ENCODE results near the gene DTX2.
"Not testable (repeated sequence)": the region's sequence is repeated elsewhere in the genome, so short reads cannot be mapped to it uniquely, and the experiment has no call there.

Gene DTX2

DNA sequence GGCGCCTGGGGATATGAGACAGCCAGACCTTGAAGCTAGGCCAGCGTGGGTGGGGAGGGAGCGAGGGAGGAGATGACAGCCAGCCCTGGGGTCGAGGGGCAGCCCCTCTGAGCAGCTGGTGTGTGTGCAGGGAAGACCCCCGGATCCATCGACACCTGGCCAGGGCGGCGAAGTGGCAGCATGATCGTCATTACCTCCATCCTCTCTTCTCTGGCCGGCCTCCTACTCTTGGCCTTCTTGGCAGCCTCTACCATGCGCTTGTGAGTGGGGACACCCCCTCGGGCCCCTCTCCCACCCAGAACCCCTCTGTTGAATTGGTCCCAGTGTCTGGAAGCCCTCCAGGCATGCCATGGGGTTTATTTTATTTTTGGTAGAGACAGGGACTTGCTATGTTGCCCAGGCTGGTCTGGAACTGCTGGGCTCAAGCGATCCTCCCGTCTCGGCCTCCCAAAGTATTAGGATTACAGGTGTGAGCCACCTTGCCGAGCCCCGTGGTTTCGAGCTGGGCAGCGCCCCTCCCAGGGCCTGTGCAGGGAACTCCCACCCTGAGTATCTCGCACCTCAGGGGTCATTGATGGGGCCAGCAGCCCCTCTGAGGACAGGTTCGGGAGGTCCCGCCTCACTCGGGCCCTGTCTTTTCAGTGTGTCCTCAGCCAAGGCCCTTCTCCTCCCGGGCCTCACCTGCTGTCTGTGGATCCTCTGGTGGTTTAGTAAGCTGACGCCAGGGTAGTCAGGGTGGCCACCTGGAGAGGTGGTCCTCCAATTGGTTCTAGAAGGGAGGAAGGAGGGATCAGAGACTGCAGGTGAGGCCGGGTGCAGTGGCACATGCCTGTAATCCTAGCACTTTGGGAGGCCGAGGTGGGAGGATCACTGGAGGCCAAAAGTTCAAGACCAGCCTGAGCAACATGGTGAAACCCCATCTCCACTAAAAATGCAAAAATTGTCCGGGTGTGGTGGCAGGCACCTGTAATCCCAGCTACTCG lies 52.6 kb downstream of the DTX2 start:
- DNase-seq = no peak

DNA sequence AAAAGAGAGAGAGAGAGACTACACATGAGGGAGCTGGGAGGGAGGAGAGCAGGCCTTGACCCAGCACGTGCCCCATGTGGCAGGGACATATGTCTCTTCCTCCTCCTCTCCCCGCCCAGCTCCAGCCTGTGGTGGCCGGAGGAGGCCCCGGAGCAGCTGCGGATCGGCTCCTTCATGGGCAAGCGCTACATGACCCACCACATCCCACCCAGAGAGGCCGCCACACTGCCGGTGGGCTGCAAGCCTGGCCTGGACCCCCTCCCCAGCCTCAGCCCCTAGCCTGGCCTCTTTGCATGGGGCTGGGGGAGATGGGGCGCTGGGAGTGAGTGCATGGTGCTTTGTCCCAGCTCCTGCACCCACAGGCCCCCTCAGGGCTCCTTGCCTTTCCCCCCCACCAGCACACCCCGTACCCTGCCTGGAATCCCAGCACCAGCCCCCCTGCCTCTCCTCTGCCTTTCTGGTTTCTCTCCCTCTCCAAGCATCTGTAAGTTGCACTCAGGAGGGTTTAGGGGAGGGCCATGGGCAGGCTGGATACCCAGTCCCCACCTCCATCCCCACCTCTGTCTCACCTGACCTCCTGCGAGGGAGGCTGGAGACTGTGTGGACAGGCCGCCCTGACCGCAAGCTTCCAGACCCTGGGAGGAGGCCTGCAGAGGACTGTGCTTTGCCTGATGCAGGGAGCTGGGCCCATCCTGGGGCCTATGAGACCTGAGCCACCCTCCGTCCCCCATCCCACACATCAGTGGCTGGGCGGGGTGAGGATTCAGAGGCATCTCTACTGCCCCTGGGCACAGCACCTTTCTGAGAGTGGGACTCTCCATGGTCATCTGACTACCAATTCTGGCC lies 53.6 kb downstream of the DTX2 start:
- no peak for DNase-seq

DNA sequence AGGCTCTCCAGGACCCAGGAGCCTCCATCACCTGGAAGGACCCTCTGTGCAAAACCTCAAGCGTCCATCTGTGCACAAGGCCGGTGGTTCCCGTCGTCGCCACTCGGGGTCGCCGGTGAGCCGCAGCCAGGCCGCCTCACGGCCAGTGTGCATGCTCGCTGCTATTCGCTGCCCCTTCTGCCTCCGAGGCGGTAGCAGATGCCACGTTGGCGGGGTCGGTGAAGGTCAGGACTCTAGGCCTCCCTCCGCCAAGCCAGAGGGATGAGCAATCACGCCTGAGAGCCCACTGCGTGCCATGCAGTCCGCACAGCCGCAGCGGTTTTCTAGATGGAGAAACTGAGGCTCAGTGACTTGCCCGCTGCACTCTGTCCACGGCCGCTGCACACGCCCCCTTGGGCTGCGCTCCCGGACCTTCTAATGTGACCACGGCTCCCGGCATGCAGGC lies 54.5 kb downstream of the DTX2 start:
- no peak for DNase-seq

DNA sequence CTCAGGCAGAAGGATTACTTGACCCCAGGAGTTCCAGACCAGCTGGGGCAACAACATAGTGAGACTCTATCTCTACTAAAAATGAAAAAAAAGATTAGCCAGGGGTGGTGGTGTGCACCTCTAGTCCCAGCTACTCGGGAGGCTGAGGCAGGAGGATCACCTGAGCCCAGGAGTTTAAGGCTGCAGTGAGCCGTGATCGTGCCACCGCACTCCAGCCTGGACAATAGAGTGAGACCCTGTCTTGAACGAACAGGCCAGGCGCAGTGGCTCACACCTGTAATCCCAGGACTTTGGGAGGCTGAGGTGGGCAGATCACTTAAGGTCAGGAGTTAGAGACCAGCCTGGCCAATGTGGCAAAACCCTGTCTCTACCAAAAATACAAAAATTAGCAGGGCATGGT lies 55.4 kb downstream of the DTX2 start:
- not testable (repeated sequence) for DNase-seq

DNA sequence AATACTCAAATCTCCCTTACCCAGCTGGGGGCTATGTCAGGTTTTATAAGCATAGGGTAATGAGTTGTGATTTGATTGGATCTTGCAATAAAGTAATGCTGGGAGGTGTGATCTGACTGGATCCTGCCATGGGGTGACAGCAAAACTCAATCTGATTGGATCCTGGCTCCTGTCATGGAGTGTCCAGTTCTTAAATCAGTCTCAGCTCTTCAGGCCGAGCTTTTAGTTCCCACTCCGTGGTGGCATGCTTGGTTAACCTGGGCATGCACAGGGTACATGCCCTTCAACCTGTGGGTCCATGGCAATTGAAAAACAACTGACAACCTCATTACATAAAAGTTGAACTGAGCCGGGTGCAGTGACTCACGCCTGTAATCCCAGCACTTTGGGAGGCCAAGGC lies 64.7 kb downstream of the DTX2 start:
- not testable (repeated sequence) for DNase-seq

DNA sequence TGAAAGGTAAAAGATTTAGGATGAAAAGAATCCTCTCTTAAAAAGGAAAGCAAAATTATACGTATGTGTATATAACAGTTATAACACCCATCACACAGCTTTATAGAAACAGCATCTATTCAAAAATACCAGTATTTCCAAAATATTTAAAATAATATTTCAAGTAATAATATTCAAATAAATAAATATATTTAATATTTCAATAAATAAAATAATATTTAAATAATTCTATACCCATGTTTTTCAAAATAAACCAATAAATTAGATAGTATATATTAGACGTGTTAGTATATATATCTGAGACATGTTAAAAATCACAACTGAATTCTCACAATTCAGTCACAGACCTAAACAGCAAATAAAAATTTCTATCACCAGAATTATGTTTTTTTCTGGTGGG lies 70.1 kb downstream of the DTX2 start:
- DNase-seq = not testable (repeated sequence)

DNA sequence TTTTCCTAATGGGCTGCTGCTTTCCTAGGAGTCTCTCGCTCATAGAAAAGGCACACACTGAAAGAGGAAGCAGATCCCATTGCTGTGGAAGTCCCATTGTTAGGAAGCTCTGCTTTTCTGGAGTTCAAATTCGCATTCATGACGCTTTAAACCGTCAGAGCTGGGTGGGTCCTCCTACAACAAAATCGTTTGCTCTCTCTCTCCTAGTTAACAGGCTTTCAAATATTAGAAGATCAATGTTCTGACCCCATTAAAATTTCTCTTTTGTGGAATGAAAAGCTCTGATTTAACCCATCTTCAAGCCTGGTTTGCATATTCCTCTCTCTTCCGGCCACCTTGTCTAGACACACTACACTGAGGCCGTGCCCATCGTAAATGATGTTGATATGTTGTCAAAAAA lies 81.7 kb downstream of the DTX2 start, which contains the start of gene SPDYE16:
SPDYE16 (minus strand) TSS at position 101 of the 400 bp plus-strand sequence. CDS start 1,838 bp downstream, outside the sequence.
- not testable (repeated sequence) for DNase-seq

DNA sequence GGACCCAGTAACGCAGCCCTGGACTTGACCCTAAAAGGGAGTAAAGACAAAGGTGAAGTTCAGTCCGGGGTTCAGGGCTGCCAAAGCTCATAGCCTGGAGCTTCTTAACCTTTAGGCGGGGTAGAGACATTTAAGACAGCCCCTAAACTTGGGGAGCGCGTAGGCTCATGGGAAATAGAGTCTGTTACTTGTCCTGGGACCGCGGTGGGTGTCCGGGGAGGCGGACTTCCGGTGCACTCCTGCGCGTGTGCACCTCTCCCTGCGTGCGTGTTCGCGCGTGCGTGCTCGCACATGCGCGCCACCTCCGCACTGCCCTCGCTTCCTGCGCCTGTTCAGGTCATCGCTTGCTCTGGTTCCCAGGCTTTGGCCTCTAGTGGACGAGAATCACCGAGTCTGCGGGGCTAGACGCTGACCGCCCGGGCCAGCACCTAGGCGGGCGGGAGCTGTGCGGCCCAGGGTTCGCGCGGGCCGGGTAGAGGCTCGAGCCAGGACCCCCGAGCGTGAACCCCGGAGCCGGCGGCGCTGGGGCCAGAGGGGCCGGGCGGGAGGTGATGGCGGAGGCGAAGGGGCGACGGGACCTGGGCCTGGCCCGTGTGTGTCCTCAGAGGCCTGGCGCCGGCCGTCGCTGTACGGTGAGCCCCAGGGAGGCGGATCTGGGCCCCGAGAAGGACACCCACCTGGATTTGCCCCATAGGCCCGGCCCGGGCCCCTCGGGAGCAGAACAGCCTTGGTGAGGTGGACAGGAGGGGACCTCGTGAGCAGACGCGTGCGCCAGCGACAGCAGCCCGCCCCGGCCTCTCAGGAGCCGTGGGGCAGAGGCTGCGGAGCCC lies 87.7 kb downstream of the DTX2 start:
- peak; percentile 78 for DNase-seq

DNA sequence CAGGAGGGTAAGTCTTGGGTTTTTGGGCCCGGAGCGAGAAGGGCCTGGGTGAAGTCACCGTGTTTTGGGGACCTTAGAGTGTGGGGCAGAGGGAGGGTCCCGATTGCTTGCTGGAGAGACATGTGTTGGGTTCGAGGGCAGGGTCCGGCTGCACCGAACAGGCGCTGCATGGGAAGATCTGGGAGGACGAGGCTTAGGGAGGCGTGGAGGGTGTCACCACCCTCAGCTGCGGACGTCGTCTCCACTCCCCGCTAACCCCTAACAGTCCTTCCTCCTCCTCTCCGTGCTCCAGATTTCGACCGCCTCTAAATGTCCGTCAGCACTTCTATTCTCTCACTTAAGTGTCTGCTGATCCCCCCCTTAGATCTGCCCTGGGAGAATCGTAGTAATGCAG lies 88.3 kb downstream of the DTX2 start:
- not testable (repeated sequence) for DNase-seq

DNA sequence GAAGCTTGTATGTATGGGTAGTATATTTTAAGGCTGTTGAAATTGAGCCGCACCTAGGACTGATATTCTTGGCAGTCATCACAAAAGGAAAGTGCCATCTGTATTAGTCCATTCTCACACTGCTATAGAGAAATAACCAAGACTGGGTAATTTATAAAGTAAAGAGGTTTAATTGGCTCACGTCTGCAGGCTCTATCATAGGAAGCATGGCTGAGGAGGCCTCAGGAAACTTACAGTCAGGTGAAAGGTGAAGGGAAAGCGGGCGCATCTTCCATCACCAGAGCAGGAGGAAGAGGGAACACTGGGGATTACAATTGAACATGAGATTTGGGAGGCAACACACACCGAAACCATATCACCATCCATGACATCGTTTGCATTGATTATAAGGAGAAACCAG lies 90.5 kb downstream of the DTX2 start:
- not testable (repeated sequence) for DNase-seq

All from NCI-H1694 (cell line).